ENCODE data around the gene DPP6. TPM values are rescaled to one million over a fixed set of nuclear protein-coding genes. Genes with fewer than 3 reads are reported as not detected.

The DPP6 gene
- total RNA-seq, 1 donor, result under 0.01 TPM

DNA sequence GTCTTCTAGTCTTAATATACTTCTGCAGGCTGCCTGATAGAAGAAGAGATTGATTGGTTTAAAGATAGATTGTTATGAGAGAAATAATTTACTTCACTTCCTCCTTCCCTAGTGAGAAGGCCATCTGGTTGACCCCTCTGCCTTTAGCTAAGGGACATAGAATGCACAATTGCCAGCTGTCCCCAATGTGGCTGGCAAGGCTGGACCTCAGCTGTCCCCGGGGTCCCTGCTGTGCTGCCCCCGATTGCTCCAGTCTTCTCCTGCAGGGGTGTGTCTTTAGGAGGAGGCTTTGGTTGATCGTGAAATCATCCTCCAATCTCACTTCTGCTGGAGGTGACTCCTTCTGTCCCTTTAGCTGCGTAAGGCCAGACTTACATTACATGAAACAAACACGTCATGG, 388.5 kb downstream of the DPP6 start:
- no peak overlapping the region for H3K4me3 ChIP-seq (ENCODE audit: low read depth, low read length)
- DNase-seq (ENCODE audit: low read depth), result no peak
- TF ChIP-seq CTCF (IDR thresholded peaks at IDR 0.05; ENCODE audit: insufficient read depth, low read depth, low read length), result no peak

DNA sequence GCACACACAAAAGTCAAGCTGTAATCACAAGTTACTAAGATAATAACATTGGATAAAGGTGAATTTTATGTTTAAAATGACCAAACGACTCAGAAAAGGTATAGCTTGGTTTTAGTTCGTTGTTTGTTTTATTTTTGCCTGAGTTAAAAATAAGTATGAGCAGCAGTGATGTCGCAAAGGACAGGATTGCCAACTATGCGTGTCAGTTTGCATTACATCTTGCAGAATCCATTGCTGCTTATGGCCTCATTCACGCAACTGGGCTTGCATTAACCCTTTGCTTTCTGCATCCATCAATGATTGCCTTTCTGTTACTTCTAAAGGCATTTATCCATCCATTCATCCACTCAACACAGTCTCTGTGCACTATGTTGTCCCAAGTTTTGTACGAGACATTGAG, 389.6 kb downstream of the DPP6 start:
- no peak overlapping the region for H3K4me3 ChIP-seq (ENCODE audit: low read depth, low read length)
- no peak for TF ChIP-seq CTCF (IDR thresholded peaks at IDR 0.05; ENCODE audit: insufficient read depth, low read depth, low read length)
- no peak for DNase-seq (ENCODE audit: low read depth)

GRCh38 chr7:154442939-154443338, 390.7 kb downstream of the DPP6 start:
- no peak for DNase-seq (ENCODE audit: low read depth)
- no peak overlapping the region for H3K4me3 ChIP-seq (ENCODE audit: low read depth, low read length)
- no peak for TF ChIP-seq CTCF (IDR thresholded peaks at IDR 0.05; ENCODE audit: insufficient read depth, low read depth, low read length)

DNA sequence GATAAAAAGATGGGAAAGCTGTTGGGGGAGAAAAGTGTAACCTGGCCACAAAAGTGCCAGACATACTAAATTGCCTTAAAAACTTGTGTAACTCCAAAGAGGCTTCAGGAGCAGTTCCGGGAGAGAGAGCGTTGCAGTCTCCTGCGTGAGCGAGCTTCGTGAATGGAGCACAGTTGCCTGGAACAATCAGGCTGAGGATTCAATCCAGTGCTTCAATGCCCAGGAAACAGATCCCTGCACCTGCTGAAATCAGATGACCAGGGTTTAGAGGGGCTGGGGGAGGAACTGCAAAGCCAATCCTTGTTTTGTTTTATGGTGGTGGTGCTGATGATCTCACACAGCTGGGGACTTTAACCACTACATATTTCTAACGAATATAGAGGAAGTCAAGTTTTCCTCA, 398.3 kb downstream of the DPP6 start:
- H3K4me3 ChIP-seq (ENCODE audit: low read depth, low read length), result no peak overlapping the region
- TF ChIP-seq CTCF (IDR thresholded peaks at IDR 0.05; ENCODE audit: insufficient read depth, low read depth, low read length), result no peak
- no peak for DNase-seq (ENCODE audit: low read depth)

- no peak for TF ChIP-seq CTCF (IDR thresholded peaks at IDR 0.05; ENCODE audit: insufficient read depth, low read depth, low read length)
- H3K4me3 ChIP-seq (ENCODE audit: low read depth, low read length), result no peak overlapping the region
- DNase-seq (ENCODE audit: low read depth), result no peak
Measured at GRCh38 chr7:154451480-154452457, 399.6 kb downstream of the DPP6 start.

GRCh38 chr7:154463794-154464193, 411.6 kb downstream of the DPP6 start:
- no peak overlapping the region for H3K4me3 ChIP-seq (ENCODE audit: low read depth, low read length)
- no peak for TF ChIP-seq CTCF (IDR thresholded peaks at IDR 0.05; ENCODE audit: insufficient read depth, low read depth, low read length)
- DNase-seq (ENCODE audit: low read depth), result no peak
